Measurements from ENCODE around the gene OGFOD2.

Gene OGFOD2

GRCh38 chr12:122974892-122975789 is at the start of gene OGFOD2:
Gene OGFOD2, plus strand, starts transcription at chr12:122975244. Its CDS starts 8 bp downstream, at chr12:122975252.
- no peak for TF ChIP-seq CTCF (IDR thresholded peaks at IDR 0.05)
- Histone ChIP-seq H3K4me3 (peak within 1 kb of the TSS; percentile 87), H3K27ac (peak within 1 kb of the TSS; percentile 96 to 98)
- peak; percentile 93 for DNase-seq (ENCODE audit: low spot score)

GRCh38 chr12:122927756-122928403 is 47.2 kb upstream of the OGFOD2 start:
- Histone ChIP-seq H3K4me3 (no peak overlapping the region), H3K27ac (no peak overlapping the region)
- no peak for DNase-seq (ENCODE audit: low spot score)
- TF ChIP-seq CTCF (IDR thresholded peaks at IDR 0.05): no peak

DNA sequence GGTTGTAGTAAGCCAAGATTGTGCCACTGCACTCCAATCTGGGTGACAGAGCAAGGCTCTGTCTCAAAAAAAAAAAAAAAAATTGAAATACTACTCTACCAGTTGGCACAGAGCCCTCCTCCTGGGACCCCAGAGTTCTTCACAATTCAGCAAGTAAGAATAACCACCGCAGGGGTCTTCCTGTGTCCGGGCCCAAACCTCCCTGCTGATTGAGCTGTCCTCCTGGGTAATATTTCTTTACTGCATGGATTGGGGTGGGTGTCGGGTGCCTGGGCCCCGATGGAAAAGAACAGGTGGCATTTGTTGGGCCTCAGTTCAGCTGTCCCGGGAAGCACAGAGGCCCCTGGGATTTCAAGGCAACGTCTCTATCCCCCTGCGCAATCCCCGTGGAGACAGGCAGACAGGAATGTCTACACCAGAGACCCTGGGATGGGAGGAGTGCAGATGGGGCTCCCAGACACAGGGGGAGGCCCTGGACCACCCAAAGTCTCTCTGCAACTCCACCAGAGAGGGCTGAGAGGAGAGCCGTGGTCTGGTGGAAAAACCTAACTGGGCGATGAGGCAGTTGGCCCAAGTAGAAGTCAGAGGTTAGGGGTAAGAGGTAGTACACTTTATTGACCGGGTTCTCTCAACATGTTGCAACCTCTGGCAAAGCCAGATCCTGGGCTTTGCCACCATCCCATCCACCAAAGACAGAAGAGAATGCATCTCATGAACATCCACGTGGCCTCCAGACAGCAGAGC is 46.5 kb upstream of the OGFOD2 start:
- no peak overlapping the region for H3K27ac ChIP-seq
- TF ChIP-seq CTCF (IDR thresholded peaks at IDR 0.05): no peak
- H3K4me3 ChIP-seq: no peak overlapping the region
- DNase-seq (ENCODE audit: low spot score): no peak

DNA sequence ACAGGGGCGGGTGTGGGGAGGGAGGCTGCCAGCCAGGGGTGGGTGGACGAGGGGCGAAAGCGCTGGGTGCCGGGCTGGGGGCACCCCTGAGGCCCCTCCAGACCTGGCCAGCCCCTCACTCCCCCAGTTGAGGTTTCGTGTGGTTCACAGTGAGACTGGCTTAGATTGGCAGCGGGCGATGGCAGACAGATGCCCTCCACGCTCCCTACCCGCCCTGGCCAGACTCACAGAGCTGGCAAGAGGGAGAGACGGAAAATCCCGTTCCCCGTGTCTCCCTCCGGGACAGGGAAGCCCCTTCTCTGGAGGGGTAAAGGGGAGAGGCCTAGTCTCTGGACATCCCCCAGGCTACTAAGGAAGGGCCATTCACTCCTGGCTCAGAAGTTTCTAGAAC is 45.9 kb upstream of the OGFOD2 start:
- TF ChIP-seq CTCF (IDR thresholded peaks at IDR 0.05): no peak
- Histone ChIP-seq H3K27ac (no peak overlapping the region), H3K4me3 (no peak overlapping the region)
- no peak for DNase-seq (ENCODE audit: low spot score)

DNA sequence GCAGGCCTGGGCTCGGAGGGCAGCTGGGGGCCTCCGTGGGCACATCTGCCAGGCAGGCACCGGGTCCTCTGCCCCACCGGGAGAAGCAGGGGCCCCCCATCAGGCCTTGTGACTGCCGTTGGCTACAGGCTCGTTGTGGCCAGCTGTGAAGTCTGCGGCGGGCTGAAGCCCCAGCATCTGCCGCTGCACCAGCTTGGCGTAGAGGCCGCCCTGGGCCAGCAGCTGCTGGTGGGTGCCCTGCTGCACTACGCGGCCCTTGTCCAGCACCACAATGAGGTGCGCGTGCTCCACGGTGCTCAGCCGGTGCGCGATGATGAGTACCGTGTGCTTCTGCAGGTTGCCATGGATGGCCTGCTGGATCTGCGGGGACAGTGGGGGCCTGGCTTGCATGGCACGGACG is 45.2 kb upstream of the OGFOD2 start:
- no peak for TF ChIP-seq CTCF (IDR thresholded peaks at IDR 0.05)
- Histone ChIP-seq H3K27ac (no peak overlapping the region), H3K4me3 (no peak overlapping the region)
- DNase-seq (ENCODE audit: low spot score): no peak

- DNase-seq (ENCODE audit: low spot score): no peak
- H3K27ac ChIP-seq: no peak overlapping the region
- no peak overlapping the region for H3K4me3 ChIP-seq
- no peak for TF ChIP-seq CTCF (IDR thresholded peaks at IDR 0.05)
Measured at GRCh38 chr12:122932207-122932606, 42.8 kb upstream of the OGFOD2 start.

Measured in coronary artery (tissue), 2 donors.